ENCODE results near the gene TTYH2.
"Not testable (repeated sequence)": the region's sequence is repeated elsewhere in the genome, so short reads cannot be mapped to it uniquely, and the experiment has no call there.

The TTYH2 gene

GRCh38 chr17:74212913-74213791 is at the start of gene TTYH2:
Gene TTYH2 (plus strand): TSS chr17:74213571. CDS start chr17:74213588, 17 bp downstream.
- DNase-seq = peak; percentile 72

- no peak for DNase-seq
These were observed 49.5 kb upstream of the TTYH2 start for GRCh38 chr17:74163836-74164235.

- no peak for DNase-seq
These were observed 48.8 kb upstream of the TTYH2 start for GRCh38 chr17:74164446-74165045.

- DNase-seq = no peak
These were observed 47.5 kb upstream of the TTYH2 start for GRCh38 chr17:74165797-74166365.

GRCh38 chr17:74170924-74171323 is 42.4 kb upstream of the TTYH2 start:
- DNase-seq = no peak

GRCh38 chr17:74172700-74173099 is 40.7 kb upstream of the TTYH2 start:
- no peak for DNase-seq

- no peak for DNase-seq
These were observed 36.8 kb upstream of the TTYH2 start for GRCh38 chr17:74176546-74177001.

GRCh38 chr17:74177018-74177450 is 36.3 kb upstream of the TTYH2 start:
- no peak for DNase-seq

GRCh38 chr17:74179576-74179975 is 33.8 kb upstream of the TTYH2 start:
- no peak for DNase-seq

GRCh38 chr17:74180336-74180735 is 33.0 kb upstream of the TTYH2 start:
- no peak for DNase-seq

- no peak for DNase-seq
These were observed 32.0 kb upstream of the TTYH2 start for GRCh38 chr17:74181341-74181740.

- DNase-seq = no peak
These were observed 31.2 kb upstream of the TTYH2 start for GRCh38 chr17:74182041-74182723.

- no peak for DNase-seq
These were observed 30.0 kb upstream of the TTYH2 start for GRCh38 chr17:74183411-74183810.

- DNase-seq = no peak
These were observed 27.7 kb upstream of the TTYH2 start for GRCh38 chr17:74185571-74186185.

- DNase-seq = no peak
These were observed 26.9 kb upstream of the TTYH2 start for GRCh38 chr17:74186498-74186897.

- DNase-seq = no peak
These were observed 25.6 kb upstream of the TTYH2 start for GRCh38 chr17:74187761-74188160.

- not testable (repeated sequence) for DNase-seq
These were observed 24.7 kb upstream of the TTYH2 start for GRCh38 chr17:74188687-74189086.

GRCh38 chr17:74190154-74190553 is 23.2 kb upstream of the TTYH2 start:
- no peak for DNase-seq

- DNase-seq = no peak
These were observed 22.5 kb upstream of the TTYH2 start for GRCh38 chr17:74190807-74191406.

GRCh38 chr17:74192950-74193781 is 20.2 kb upstream of the TTYH2 start:
- DNase-seq = no peak

- DNase-seq = no peak
These were observed 18.7 kb upstream of the TTYH2 start for GRCh38 chr17:74194682-74195081.

Data from GDM1 (cell line).